ENCODE data around the gene CRLF1.

The CRLF1 gene

GRCh38 chr19:18590273-18591272 lies 16.0 kb downstream of the CRLF1 start:
- H3K4me3 ChIP-seq (ENCODE audit: low read depth, low read length), result no peak overlapping the region
- POLR2A ChIA-PET, result interaction anchor here (1.5 to 5.7 kb wide), 2 partner anchors 19 to 256 kb away, joined by 3 to 60 read pairs; partner anchors contain the start of gene UBA52
- CTCF ChIA-PET, result interaction anchor here (0.7 to 1.4 kb wide), 5 partner anchors 36 to 242 kb away, joined by 3 read pairs; no protein-coding TSS in a partner anchor
- no peaks in the 10 kb centered on the region for H3K4me1 ChIP-seq (ENCODE audit: control insufficient read depth, insufficient read depth, low read length)
- no peaks in the 10 kb centered on the region for H3K9me3 ChIP-seq (ENCODE audit: control insufficient read depth, insufficient read depth, low read depth, low read length)
- no peak for TF ChIP-seq ZNF354C (tag by site-specific recombination; IDR thresholded peaks at IDR 0.05; ENCODE audit: borderline replicate concordance, low read depth)
- TF ChIP-seq CTCF (tag by site-specific recombination; IDR thresholded peaks at IDR 0.05), result peak; percentile 48; the same call in 1 of the 2 replicates
- H3K27ac ChIP-seq (ENCODE audit: extremely low read depth, low read depth, low read length), result no peak overlapping the region
- peaks cover 0 to 6% of the 10 kb centered on the region in 2 experiments; a peak in 1 of 3 replicates for H3K36me3 ChIP-seq (ENCODE audit: control insufficient read depth in 2 of 2, insufficient read depth in 1 of 2, low read length in 2 of 2)

- H3K27ac ChIP-seq (ENCODE audit: extremely low read depth, low read depth, low read length), result peak overlapping the region; percentile 77
- no peaks in the 10 kb centered on the region for H3K9me3 ChIP-seq (ENCODE audit: control insufficient read depth, insufficient read depth, low read depth, low read length)
- H3K36me3 ChIP-seq (ENCODE audit: control insufficient read depth in 2 of 2, insufficient read depth in 1 of 2, low read length in 2 of 2), result peaks cover 0 to 6% of the 10 kb centered on the region in 2 experiments; a peak in 1 of 3 replicates
- ChIA-PET POLR2A (interaction anchor here (0.6 to 5.7 kb wide), 24 partner anchors 9 to 330 kb away, joined by 3 to 60 read pairs (median 4); partner anchors contain the start of genes COPE, DDX49, ELL and FKBP8), CTCF (interaction anchor here (0.8 to 2.1 kb wide), 10 partner anchors 9 to 151 kb away, joined by 3 to 15 read pairs (median 4); no protein-coding TSS in a partner anchor)
- H3K4me3 ChIP-seq (ENCODE audit: low read depth, low read length), result peak overlapping the region; percentile 75
- no peaks in the 10 kb centered on the region for H3K4me1 ChIP-seq (ENCODE audit: control insufficient read depth, insufficient read depth, low read length)
- no peak for TF ChIP-seq TSHZ1 (tag by site-specific recombination; IDR thresholded peaks at IDR 0.05; ENCODE audit: borderline replicate concordance)
- no peak for TF ChIP-seq ZNF26 (tag by site-specific recombination; IDR thresholded peaks at IDR 0.05)
- no peak for TF ChIP-seq HIC1 (tag by site-specific recombination; IDR thresholded peaks at IDR 0.05)
- TF ChIP-seq ZNF184 (tag by site-specific recombination; IDR thresholded peaks at IDR 0.05), result no peak
- no peak for TF ChIP-seq ZNF133 (tag by site-specific recombination; IDR thresholded peaks at IDR 0.05)
- peak; percentile 95 for TF ChIP-seq ZNF335 (tag by site-specific recombination; conservative IDR thresholded peaks at IDR 0.05)
- no peak for TF ChIP-seq BCL6B (tag by site-specific recombination; IDR thresholded peaks at IDR 0.05)
- peak; percentile 19; the same call in 1 of the 2 replicates for TF ChIP-seq KLF16 (tag by site-specific recombination; IDR thresholded peaks at IDR 0.05)
- peak; percentile 61 for TF ChIP-seq ZNF76 (tag by site-specific recombination; IDR thresholded peaks at IDR 0.05; ENCODE audit: borderline replicate concordance, low read depth)
- no peak for TF ChIP-seq ZNF571 (tag by site-specific recombination; IDR thresholded peaks at IDR 0.05)
- TF ChIP-seq ZSCAN5A (tag by site-specific recombination; IDR thresholded peaks at IDR 0.05), result no peak
- no peak for TF ChIP-seq ZSCAN23 (tag by site-specific recombination; IDR thresholded peaks at IDR 0.05)
- no peak for TF ChIP-seq ZNF529 (tag by site-specific recombination; IDR thresholded peaks at IDR 0.05; ENCODE audit: insufficient replicate concordance)
- no peak for TF ChIP-seq ZBTB1 (tag by site-specific recombination; IDR thresholded peaks at IDR 0.05)
- TF ChIP-seq ZNF354C (tag by site-specific recombination; IDR thresholded peaks at IDR 0.05; ENCODE audit: borderline replicate concordance, low read depth), result no peak
These were observed 17.0 kb downstream of the CRLF1 start for GRCh38 chr19:18589380-18590272.
